22Rv1 (cell line): ENCODE data around the gene IQCK.

Source experiments
- ZFX ChIP-seq: fragments of 450-650 bp; IDR thresholded peaks from 2 replicates; pipeline ENCODE4 v1.6.1; 2017; ENCODE audit warnings: antibody characterized with exemption, borderline replicate concordance
- TF ChIP-seq, protein P1 (sequence below): fragments of 450-650 bp; IDR thresholded peaks from 2 replicates; pipeline ENCODE4 v1.5.1; 2017; ENCODE audit warnings: mild to moderate bottlenecking

DNA sequence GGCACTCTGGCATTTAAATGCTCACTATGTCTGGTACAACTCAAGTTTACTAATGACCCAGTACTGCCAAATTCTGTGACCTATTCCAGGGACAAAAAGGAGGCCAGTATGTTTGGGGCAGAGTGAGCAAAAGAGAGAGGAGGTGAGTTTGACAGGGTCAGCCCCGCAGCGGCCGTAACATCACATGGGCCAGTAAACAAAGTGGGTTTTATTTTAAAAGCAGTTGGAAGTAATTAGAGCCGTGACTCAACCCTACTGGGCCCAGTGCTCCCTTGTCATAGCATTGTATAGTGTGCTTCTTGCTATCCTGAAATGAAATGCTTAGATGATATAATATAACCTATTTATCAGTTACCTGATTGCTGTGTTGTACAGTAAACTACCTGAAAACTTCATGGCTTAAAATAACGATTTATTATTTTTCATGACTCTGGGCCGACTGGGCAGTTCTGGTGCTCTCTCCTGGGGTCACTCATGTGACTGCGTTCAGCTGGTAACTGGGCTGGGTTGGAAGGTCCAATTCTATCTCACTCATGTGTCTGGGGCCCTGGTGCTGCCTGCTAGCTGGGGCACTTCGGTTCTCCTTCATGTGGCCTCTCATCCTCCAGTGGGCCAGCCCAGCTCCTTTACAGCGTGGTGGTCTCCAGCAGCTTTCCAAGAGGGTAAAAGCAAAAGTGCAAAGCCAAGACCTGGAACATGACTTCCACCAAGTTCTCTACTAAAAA lies 27.4 kb downstream of the IQCK start:
- TF ChIP-seq, protein P1, sequence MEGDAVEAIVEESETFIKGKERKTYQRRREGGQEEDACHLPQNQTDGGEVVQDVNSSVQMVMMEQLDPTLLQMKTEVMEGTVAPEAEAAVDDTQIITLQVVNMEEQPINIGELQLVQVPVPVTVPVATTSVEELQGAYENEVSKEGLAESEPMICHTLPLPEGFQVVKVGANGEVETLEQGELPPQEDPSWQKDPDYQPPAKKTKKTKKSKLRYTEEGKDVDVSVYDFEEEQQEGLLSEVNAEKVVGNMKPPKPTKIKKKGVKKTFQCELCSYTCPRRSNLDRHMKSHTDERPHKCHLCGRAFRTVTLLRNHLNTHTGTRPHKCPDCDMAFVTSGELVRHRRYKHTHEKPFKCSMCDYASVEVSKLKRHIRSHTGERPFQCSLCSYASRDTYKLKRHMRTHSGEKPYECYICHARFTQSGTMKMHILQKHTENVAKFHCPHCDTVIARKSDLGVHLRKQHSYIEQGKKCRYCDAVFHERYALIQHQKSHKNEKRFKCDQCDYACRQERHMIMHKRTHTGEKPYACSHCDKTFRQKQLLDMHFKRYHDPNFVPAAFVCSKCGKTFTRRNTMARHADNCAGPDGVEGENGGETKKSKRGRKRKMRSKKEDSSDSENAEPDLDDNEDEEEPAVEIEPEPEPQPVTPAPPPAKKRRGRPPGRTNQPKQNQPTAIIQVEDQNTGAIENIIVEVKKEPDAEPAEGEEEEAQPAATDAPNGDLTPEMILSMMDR = no peak
- no peak for TF ChIP-seq ZFX
